Measurements from ENCODE around the gene THBD. TPM values are rescaled to one million over a fixed set of nuclear protein-coding genes. Genes with fewer than 3 reads are reported as not detected.
A peak's percentile ranks its signal among the peaks of the same experiment; 100 is the strongest.
"Not testable (repeated sequence)": the region's sequence is repeated elsewhere in the genome, so short reads cannot be mapped to it uniquely, and the experiment has no call there.

Gene THBD
- total RNA-seq, 1 donor from 2014 or later, result 326 TPM

- Histone ChIP-seq H3K9me3 (no peaks in the 10 kb centered on the region), H3K27me3 (no peaks in the 10 kb centered on the region), H3K36me3 (no peaks in the 10 kb centered on the region), H3K4me3 (no peak overlapping the region), H3K4me1 (no peaks in the 10 kb centered on the region), H3K27ac (no peak overlapping the region)
- no peak for DNase-seq (ENCODE audit: low spot score in 2 of 2)
- TF ChIP-seq, protein P1, sequence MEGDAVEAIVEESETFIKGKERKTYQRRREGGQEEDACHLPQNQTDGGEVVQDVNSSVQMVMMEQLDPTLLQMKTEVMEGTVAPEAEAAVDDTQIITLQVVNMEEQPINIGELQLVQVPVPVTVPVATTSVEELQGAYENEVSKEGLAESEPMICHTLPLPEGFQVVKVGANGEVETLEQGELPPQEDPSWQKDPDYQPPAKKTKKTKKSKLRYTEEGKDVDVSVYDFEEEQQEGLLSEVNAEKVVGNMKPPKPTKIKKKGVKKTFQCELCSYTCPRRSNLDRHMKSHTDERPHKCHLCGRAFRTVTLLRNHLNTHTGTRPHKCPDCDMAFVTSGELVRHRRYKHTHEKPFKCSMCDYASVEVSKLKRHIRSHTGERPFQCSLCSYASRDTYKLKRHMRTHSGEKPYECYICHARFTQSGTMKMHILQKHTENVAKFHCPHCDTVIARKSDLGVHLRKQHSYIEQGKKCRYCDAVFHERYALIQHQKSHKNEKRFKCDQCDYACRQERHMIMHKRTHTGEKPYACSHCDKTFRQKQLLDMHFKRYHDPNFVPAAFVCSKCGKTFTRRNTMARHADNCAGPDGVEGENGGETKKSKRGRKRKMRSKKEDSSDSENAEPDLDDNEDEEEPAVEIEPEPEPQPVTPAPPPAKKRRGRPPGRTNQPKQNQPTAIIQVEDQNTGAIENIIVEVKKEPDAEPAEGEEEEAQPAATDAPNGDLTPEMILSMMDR (IDR thresholded peaks at IDR 0.05), result no peak
- intact Hi-C loops (cut with DNase I), result no loop called here
These were observed 20.1 kb downstream of the THBD start for GRCh38 chr20:23029324-23029723.

DNA sequence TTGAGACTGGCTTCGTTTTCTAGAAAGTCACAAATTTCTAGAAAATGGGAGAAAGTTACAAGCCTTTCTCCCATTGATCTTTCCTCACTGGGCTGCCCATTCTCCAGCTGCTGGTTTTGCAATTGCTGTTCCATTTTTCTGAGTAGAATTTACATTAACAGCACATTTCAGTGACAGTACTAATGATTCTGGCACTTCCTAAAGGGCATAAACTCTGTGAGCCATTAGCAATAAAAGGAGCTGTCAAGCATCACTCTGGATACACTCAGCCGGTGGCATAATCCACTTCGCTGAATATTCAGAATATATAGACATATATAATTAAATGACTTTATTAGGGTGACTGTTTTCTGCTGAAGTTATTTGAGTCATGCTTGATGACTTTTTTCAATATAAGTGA is 21.1 kb downstream of the THBD start:
- no peaks in the 10 kb centered on the region for H3K36me3 ChIP-seq
- TF ChIP-seq, protein P1 (IDR thresholded peaks at IDR 0.05), result no peak
- no peak overlapping the region for H3K27ac ChIP-seq
- intact Hi-C loops (cut with DNase I), result no loop called here
- no peak overlapping the region for H3K4me3 ChIP-seq
- no peak for DNase-seq (ENCODE audit: low spot score in 2 of 2)
- no peaks in the 10 kb centered on the region for H3K27me3 ChIP-seq
- H3K4me1 ChIP-seq, result no peaks in the 10 kb centered on the region
- no peaks in the 10 kb centered on the region for H3K9me3 ChIP-seq

DNA sequence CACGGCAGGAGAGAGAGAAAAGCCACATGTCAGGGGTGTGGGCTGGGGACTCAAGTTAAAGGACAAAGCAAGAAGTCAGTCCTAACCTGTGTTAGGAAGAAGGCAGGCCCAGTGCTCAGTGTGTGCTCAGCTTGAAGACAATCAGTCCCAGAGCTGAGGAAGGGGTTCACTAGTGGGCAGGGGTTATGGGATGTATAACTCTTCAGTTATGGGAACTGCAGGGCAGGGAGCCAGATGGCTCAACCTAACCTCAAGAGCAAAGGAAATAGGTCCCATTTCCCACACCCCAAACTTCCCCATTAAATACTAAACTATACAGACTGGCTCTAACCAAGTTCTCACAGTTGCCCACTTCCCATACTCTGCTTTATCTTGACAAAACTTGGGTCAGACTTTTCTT is 21.8 kb downstream of the THBD start:
- TF ChIP-seq, protein P1 (IDR thresholded peaks at IDR 0.05), result no peak
- Histone ChIP-seq H3K4me1 (no peaks in the 10 kb centered on the region), H3K4me3 (no peak overlapping the region), H3K9me3 (no peaks in the 10 kb centered on the region), H3K36me3 (no peaks in the 10 kb centered on the region), H3K27me3 (no peaks in the 10 kb centered on the region), H3K27ac (no peak overlapping the region)
- intact Hi-C loops (cut with DNase I), result no loop called here
- no peak for DNase-seq (ENCODE audit: low spot score in 2 of 2)

DNA sequence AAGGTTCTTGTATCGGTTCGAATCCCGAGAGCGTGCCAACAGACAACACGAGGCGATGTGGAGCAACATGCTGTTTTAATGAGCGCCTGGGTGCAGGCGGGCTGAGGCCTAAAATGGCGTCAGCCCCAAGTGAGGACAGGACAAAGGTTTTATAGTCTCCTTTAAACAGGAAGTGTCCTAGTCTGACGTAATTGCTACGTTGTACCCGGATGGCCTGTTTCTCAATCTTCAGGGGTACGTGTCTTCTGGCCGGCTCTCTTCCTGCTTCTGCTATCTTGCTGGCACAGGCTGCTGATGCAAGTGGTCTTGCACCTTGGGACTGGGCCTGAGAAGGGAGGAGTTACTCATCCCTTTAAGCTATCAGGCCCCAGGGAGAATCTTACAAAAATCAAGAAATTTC is 24.0 kb downstream of the THBD start:
- H3K27me3 ChIP-seq; H3K4me1 ChIP-seq; H3K27ac ChIP-seq; H3K9me3 ChIP-seq; intact Hi-C loops (cut with DNase I); H3K36me3 ChIP-seq; H3K4me3 ChIP-seq: not testable (repeated sequence)
- peak in 1 of 2 donors; percentile 16 for DNase-seq (ENCODE audit: low spot score in 2 of 2)

DNA sequence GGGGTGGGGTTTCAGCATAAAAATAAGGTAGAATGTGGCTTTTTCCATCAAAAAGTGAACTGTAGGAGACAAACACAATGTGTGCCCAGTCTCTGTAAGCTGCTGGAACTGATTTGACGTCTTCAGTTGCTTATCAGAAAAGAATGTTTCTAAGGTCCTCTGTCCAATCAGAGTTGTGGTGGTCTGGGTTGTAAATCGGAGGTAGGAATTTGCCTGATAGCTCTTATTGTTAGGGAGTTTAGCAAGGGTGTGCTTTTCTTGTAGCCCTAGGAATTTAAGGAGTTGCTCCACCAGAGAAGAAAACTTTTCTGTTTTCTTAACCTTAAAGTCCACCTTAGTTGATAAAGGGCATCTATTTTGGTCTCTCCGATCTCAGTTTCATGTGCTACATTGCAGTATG is 24.8 kb downstream of the THBD start:
- intact Hi-C loops (cut with DNase I), result no loop called here
- H3K36me3 ChIP-seq, result no peaks in the 10 kb centered on the region
- no peak overlapping the region for H3K27ac ChIP-seq
- H3K4me3 ChIP-seq, result no peak overlapping the region
- no peaks in the 10 kb centered on the region for H3K27me3 ChIP-seq
- no peaks in the 10 kb centered on the region for H3K9me3 ChIP-seq
- TF ChIP-seq, protein P1 (IDR thresholded peaks at IDR 0.05), result no peak
- DNase-seq (ENCODE audit: low spot score in 2 of 2), result no peak
- H3K4me1 ChIP-seq, result no peaks in the 10 kb centered on the region

DNA sequence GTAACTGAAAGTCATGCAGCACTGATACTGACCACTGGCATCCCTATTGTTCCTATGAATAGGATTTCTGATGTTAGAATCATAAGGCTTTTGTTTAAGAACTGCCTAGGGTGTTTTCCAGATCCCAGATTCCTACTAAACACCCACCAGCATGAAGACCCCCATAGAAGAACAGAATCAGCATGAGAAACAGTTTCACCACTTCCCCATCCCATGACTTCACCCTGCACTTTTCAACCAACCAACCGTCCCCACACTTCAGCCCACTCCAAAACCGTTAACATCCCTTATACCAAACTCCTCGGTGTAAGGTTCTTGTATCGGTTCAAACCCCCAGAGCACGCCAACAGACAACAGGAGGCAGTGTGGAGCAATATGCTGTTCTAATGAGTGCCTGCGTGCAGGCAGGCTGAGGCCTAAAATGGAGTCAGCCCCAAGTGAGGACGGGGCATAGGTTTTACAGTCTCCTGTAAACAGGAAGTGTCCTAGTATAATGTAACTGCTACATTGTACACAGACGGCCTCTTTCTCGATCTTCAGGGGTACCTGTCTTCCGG is 25.8 kb downstream of the THBD start:
- TF ChIP-seq, protein P1 (IDR thresholded peaks at IDR 0.05), result no peak
- Histone ChIP-seq H3K36me3 (no peaks in the 10 kb centered on the region), H3K27ac (no peak overlapping the region), H3K9me3 (no peaks in the 10 kb centered on the region), H3K4me1 (no peaks in the 10 kb centered on the region), H3K27me3 (no peaks in the 10 kb centered on the region), H3K4me3 (no peak overlapping the region)
- DNase-seq (ENCODE audit: low spot score in 2 of 2), result no peak
- intact Hi-C loops (cut with DNase I), result no loop called here
